H54 (cell line): ENCODE data around the gene CYREN.

Source experiments
- DNase-seq: peaks from one replicate; pipeline ENCODE4 v3.0.0; 2011; ENCODE audit warnings: low spot score, mixed read lengths; ENCODE audit not compliant: insufficient read length
- FAIRE-seq: peaks from 3 replicates; lab custom pipeline; 2011; peaks lifted over from hg19 to GRCh38; lab: Jason Lieb, UNC
- POLR2A ChIP-seq: IDR thresholded peaks from 2 replicates; pipeline ENCODE4 v1.6.1; 2011; ENCODE audit warnings: low read depth, mild to moderate bottlenecking, low read length

CYREN gene

GRCh38 chr7:135189221-135189662, 18.7 kb upstream of the CYREN start:
- TF ChIP-seq POLR2A, result no peak

GRCh38 chr7:135188298-135188984, 17.9 kb upstream of the CYREN start:
- no peak for TF ChIP-seq POLR2A
- DNase-seq, result no peak
- FAIRE-seq, result no peak

More at GRCh38 chr7:135189221-135189662, 18.7 kb upstream of the CYREN start:
- DNase-seq (no peak), FAIRE-seq (no peak)

GRCh38 chr7:135186841-135187253, 16.3 kb upstream of the CYREN start:
- no peak for TF ChIP-seq POLR2A
- no peak for DNase-seq
- FAIRE-seq, result no peak

- no peak for DNase-seq
- TF ChIP-seq POLR2A, result no peak
- no peak for FAIRE-seq
Measured at GRCh38 chr7:135186261-135186540, 15.7 kb upstream of the CYREN start.

- no peak for FAIRE-seq
- TF ChIP-seq POLR2A, result no peak
- DNase-seq, result no peak
Measured at GRCh38 chr7:135185471-135186260, 15.2 kb upstream of the CYREN start.

- no peak for FAIRE-seq
- no peak for DNase-seq
- TF ChIP-seq POLR2A, result no peak
Measured at GRCh38 chr7:135184254-135184841, 13.8 kb upstream of the CYREN start.

- DNase-seq (no peak), FAIRE-seq (no peak)
- TF ChIP-seq POLR2A, result no peak
Measured at GRCh38 chr7:135183478-135183877, 13.0 kb upstream of the CYREN start.

GRCh38 chr7:135181929-135182678, 11.6 kb upstream of the CYREN start:
- DNase-seq, result no peak
- no peak for FAIRE-seq
- TF ChIP-seq POLR2A, result no peak

- no peak for TF ChIP-seq POLR2A
- FAIRE-seq, result no peak
- no peak for DNase-seq
Measured at GRCh38 chr7:135181261-135181928, 10.9 kb upstream of the CYREN start.

- no peak for FAIRE-seq
- no peak for DNase-seq
- TF ChIP-seq POLR2A, result no peak
Measured at GRCh38 chr7:135180122-135180521, 9.6 kb upstream of the CYREN start.

- no peak for TF ChIP-seq POLR2A
- DNase-seq, result no peak
- no peak for FAIRE-seq
Measured at GRCh38 chr7:135179321-135179925, 8.9 kb upstream of the CYREN start.

- no peak for DNase-seq
- FAIRE-seq, result no peak
- TF ChIP-seq POLR2A, result no peak
Measured at GRCh38 chr7:135178364-135178763, 7.9 kb upstream of the CYREN start.

- no peak for TF ChIP-seq POLR2A
- FAIRE-seq (no peak), DNase-seq (no peak)
Measured at GRCh38 chr7:135177028-135177696, 6.7 kb upstream of the CYREN start.
